CD4-positive, alpha-beta T cell treated with Interferon gamma for 1 hour (primary cell): ENCODE measurements around the gene EIF5AL1.
"Not testable (repeated sequence)": the region's sequence is repeated elsewhere in the genome, so short reads cannot be mapped to it uniquely, and the experiment has no call there.

Source experiments
- DNase-seq: peaks from one replicate; pipeline ENCODE4 v3.0.0-alpha.2; 2020

EIF5AL1 gene

DNA sequence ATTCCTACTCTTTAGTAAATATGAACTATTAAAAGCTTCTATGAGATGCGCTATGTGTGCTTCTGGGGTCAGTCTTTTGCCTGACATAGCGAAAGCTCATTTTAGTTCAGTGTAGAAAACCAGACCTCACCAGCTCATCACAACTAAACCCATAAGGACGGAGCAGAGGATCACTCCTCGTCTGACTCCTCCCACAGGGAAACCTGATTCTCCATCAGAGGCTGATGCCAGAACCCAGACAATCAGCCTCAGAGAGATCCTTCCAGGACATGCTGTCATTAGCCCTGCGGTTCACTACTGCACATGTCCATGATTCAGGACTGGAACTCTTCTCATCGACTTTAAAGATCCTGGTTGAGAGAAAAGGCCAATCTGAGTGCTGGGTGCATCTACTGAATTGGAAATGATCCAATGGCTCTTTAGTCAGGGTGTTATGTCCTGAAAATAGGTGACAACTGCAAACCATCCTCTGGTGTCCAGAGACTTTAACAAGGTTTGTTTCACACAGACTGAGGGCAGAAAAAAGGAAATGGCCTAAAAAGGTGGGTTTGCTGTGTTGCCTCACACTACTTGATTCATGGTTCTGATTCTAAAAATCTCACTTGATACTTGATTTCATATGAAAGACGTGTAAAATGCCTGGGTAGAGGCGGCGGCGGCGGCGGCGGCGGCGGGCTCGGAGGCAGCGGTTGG is at the start of gene EIF5AL1:
Gene EIF5AL1, plus strand, starts transcription at position 643 of the 693 bp plus-strand sequence. CDS start 117 bp downstream, outside the sequence.
- DNase-seq, result not testable (repeated sequence)

DNA sequence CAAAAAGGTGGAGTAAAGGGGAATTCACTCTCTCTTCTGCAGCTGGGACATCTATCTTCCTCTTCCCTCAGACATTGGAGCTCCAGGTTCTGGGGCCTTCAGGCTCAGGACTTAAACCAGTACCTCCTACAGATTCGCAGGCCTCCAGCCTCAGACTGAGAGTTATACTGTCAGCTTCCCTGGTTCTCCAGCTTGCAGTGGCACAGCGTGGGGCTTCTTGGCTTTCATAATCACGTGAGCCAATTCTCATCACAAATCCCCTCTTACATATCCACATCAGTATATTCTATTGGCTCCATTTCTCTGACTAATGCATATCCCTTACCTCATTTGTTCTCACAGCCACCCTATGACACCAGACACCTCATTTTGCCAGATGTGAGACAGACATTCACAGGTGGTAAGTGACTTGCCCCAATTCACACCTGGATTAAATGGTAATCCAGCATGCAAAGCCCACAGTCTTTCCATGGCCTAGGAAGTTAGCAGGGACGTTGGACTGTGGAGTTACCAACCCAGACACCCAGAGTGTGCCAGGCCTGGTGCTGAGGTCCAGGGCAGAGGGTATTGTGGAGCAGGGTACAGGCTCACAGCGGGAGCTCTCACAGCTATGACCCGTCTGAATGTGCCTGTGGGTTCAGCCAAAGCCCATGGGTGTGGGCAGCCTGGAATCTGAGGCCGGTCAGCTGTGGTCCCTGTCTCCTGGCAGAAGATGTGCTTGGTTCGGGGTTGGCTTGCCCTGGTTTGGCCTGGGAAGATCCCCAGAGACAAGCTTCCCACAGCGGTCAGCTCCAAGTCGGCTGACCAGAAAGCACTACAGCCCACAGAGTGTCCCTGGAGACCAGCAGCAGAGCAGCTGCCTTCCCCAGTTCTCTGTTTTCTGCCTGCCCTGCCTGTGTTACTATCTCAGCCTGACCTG is 48.5 kb upstream of the EIF5AL1 start:
- no peak for DNase-seq

DNA sequence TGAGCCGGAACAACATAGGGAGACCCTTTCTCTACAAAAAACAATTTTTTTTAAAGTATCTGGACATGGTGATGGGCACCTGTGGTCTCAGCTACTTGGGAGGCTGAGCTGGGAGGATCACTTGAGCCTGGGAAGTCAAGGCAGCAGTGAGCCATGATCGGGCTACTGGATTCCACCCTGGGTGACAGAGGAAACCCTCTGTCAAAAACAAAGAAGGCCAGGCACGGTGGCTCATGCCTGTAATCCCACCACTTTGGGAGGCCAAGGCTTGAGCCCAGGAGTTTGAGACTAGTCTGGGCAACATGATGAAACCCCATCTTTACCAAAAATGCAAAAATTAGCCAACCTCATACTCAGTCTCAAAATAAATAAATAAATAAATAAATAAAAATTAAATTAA is 47.0 kb upstream of the EIF5AL1 start:
- no peak for DNase-seq

GRCh38 chr10:79468015-79468560 is 44.2 kb upstream of the EIF5AL1 start:
- no peak for DNase-seq

GRCh38 chr10:79468841-79469585 is 43.3 kb upstream of the EIF5AL1 start:
- DNase-seq, result no peak

GRCh38 chr10:79470096-79470495 is 42.2 kb upstream of the EIF5AL1 start:
- no peak for DNase-seq

GRCh38 chr10:79471776-79472175 is 40.6 kb upstream of the EIF5AL1 start:
- no peak for DNase-seq

DNA sequence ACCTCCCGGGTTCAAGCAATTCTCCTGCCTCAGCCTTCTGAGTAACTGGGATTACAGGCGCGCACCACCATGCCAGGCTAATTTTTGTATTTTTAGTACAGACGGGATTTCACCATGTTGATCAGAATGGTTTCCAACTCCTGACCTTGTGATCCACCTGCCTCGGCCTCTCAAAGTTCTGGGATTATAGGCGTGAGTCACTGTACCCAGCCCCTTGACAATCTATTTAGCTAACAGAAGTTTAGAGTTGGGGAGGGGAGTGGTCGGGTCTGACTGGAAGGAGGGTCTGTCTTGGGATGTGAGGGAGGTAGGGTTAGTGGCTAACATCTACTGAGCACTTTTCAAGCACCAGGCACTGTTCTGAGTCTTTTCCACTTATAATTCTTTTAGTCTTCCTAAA is 39.9 kb upstream of the EIF5AL1 start:
- DNase-seq, result no peak

- no peak for DNase-seq
Observed at GRCh38 chr10:79472951-79473350, 39.4 kb upstream of the EIF5AL1 start.

DNA sequence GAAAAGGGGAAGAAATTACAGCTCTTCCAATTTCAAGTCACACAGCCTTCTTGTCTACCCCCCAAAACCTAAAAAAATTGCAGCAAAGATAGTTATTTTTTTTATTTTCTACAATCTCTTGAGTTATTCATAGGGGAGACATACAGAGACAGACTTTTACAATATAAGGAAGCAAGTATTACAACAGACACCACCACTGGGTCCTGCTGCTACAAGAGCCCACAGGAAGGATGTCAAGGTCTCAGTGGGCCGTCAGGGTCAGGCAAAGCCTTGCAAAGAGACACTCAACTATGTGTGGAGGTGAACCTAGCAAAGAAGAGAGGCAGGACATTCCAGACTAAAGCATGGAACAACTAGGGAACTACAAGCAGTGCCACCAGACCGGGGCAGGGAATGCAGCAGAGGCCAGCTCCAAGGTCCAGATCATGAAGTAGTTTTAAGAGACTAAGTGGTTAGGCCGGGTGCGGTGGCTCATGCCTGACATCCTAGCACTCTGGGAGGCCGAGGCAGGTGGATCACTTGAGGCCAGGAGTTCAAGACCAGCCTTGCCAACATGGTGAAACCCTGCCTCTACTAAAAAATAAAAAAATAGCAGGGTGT is 38.7 kb upstream of the EIF5AL1 start:
- DNase-seq, result no peak

- DNase-seq, result no peak
Observed at GRCh38 chr10:79475119-79475653, 37.1 kb upstream of the EIF5AL1 start.

GRCh38 chr10:79475877-79476276 is 36.5 kb upstream of the EIF5AL1 start:
- no peak for DNase-seq

DNA sequence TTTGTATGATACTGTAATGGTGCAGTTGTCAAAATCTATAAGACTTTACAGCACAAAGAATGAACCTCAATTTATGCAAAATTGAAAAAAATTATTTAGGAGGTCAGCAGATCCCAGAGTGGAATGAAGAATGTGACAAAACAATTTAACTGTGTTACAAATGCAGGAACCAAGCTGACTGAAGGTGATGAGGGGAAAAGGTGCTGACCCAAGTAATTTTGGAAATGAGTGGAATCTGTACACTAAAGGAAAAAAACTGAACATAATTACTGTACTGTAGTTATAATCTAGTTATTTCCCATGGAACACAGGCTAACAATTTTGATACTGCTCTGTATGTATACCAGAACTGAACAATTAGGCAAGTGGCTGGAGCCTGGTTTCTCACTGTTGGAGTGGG is 35.7 kb upstream of the EIF5AL1 start:
- no peak for DNase-seq

GRCh38 chr10:79477456-79477855 is 34.9 kb upstream of the EIF5AL1 start:
- DNase-seq, result no peak

GRCh38 chr10:79479283-79479909 is 32.9 kb upstream of the EIF5AL1 start:
- DNase-seq, result no peak

DNA sequence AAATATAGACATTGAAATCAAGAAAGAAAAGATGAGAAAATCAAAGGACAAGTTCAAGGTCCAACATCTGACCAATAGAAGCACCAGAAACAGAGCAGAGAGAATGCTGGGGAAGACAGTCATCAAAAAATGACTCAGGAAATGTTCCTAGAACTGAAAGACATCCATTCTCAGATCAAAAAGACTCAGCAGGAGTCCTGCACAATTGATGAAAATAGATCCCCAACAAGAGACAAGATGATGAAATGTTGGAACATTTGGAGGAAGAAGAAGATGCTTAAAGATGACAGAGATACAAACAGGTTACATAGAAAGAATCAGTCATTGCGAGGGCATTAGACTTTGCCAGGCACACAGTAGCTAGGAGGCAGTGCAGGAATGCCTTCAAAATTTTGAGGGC is 30.0 kb upstream of the EIF5AL1 start:
- DNase-seq, result no peak

DNA sequence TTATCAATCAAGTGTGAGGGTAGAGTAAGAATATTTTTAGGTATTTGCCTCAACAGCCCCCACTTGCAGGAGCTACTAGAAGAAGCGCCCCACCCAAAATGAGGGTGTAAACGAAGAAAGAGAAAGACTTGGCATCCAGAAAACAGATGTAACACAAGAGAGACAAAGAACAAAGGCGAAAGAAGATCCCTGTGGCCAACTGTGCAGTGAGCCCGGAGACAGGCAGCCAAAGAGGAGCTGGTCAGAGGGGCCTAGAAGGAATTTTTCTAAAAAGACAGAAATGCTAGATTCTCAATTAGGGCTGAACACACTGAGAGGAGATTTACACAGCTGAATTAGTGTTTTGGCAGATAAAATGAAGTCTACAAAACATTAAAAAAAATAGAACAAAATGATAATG is 29.6 kb upstream of the EIF5AL1 start:
- no peak for DNase-seq

DNA sequence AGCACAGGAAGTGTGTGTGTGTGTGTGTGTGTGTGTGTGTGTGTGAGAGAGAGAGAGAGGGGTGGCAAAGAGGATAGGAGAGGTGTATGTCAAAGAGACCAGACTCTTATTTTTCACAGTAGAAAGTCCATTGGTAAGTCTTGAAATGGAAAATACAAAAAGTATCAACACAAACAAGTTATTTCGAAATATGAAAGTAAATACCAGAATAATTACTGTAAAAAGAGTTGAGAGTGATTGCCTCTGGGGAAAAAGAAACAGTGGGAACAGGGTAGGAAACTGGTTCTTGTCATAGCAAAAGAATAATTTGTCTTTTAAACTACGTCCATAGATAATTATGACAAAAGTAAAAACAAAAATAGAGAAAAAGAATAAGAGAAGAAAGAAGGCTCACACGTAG is 29.0 kb upstream of the EIF5AL1 start:
- DNase-seq, result no peak

GRCh38 chr10:79483948-79484347 is 28.4 kb upstream of the EIF5AL1 start:
- no peak for DNase-seq

DNA sequence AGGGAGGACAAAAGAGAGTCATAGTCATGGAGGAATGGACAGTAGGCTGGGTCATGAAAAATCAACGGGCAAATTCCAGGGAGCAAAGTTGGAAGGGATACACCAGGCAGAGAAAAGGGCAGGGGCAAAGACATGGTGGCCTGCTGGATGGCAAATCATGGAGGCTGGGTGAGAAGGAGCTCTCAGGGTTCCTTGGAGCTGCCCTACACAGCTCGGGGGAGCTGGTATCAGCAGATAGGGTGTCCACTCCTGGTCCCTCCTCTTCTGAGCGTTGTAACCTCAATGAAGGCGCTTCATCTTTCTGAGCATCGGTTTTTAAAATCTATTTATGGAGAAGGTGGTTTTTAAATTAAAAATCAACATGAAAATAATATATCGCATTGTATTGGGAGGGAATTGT is 27.9 kb upstream of the EIF5AL1 start:
- DNase-seq, result no peak

GRCh38 chr10:79487296-79488194 is 24.8 kb upstream of the EIF5AL1 start:
- DNase-seq, result peak; percentile 26
